Measurements from ENCODE around the gene ZMYM4.

Gene ZMYM4

GRCh38 chr1:35428360-35428759 is 159.9 kb downstream of the ZMYM4 start:
- no peak for DNase-seq (ENCODE audit: insufficient read length, low spot score)
- TF ChIP-seq CTCF (IDR thresholded peaks at IDR 0.05; ENCODE audit: insufficient read depth, missing control alignments) = no peak
- no peak for FAIRE-seq

GRCh38 chr1:35430762-35431161 is 162.3 kb downstream of the ZMYM4 start:
- FAIRE-seq (no peak), DNase-seq (ENCODE audit: insufficient read length, low spot score) (no peak)
- no peak for TF ChIP-seq CTCF (IDR thresholded peaks at IDR 0.05; ENCODE audit: insufficient read depth, missing control alignments)

GRCh38 chr1:35431173-35431599 is 162.7 kb downstream of the ZMYM4 start:
- TF ChIP-seq CTCF (IDR thresholded peaks at IDR 0.05; ENCODE audit: insufficient read depth, missing control alignments) = no peak
- DNase-seq (ENCODE audit: insufficient read length, low spot score) (no peak), FAIRE-seq (no peak)

- FAIRE-seq (no peak), DNase-seq (ENCODE audit: insufficient read length, low spot score) (no peak)
- TF ChIP-seq CTCF (IDR thresholded peaks at IDR 0.05; ENCODE audit: insufficient read depth, missing control alignments) = no peak
Observed at GRCh38 chr1:35432231-35432630, 163.7 kb downstream of the ZMYM4 start.

GRCh38 chr1:35433714-35434113 is 165.2 kb downstream of the ZMYM4 start:
- DNase-seq (ENCODE audit: insufficient read length, low spot score) (no peak), FAIRE-seq (no peak)
- no peak for TF ChIP-seq CTCF (IDR thresholded peaks at IDR 0.05; ENCODE audit: insufficient read depth, missing control alignments)

GRCh38 chr1:35434703-35435102 is 166.2 kb downstream of the ZMYM4 start:
- DNase-seq (ENCODE audit: insufficient read length, low spot score) = no peak
- no peak for FAIRE-seq
- TF ChIP-seq CTCF (IDR thresholded peaks at IDR 0.05; ENCODE audit: insufficient read depth, missing control alignments) = no peak

- DNase-seq (ENCODE audit: insufficient read length, low spot score) = no peak
- FAIRE-seq = no peak
- TF ChIP-seq CTCF (IDR thresholded peaks at IDR 0.05; ENCODE audit: insufficient read depth, missing control alignments) = no peak
Observed at GRCh38 chr1:35436078-35436477, 167.6 kb downstream of the ZMYM4 start.

Data from D721Med (cell line).